ENCODE data around the gene FERD3L.

- TF ChIP-seq CTCF (optimal IDR thresholded peaks at IDR 0.05 in 1 of 3, IDR thresholded peaks at IDR 0.05 in 1 of 3, conservative IDR thresholded peaks at IDR 0.05 in 1 of 3; ENCODE audit: extremely low read depth in 1 of 3, insufficient read depth in 2 of 3, low read length in 3 of 3) = no peak
- no peak for TF ChIP-seq EZH2 (IDR thresholded peaks at IDR 0.05; ENCODE audit: low read length)
These were observed 16.4 kb upstream of the FERD3L start for GRCh38 chr7:19161671-19162070.

All from keratinocyte (primary cell).